ENCODE results near the gene ACOT11.
"Not testable (repeated sequence)": the region's sequence is repeated elsewhere in the genome, so short reads cannot be mapped to it uniquely, and the experiment has no call there.

The ACOT11 gene

GRCh38 chr1:54507033-54507870 lies 40.8 kb upstream of the ACOT11 start:
- TF ChIP-seq GABPA (IDR thresholded peaks at IDR 0.05; ENCODE audit: low read depth) (no peak), CTCF (IDR thresholded peaks at IDR 0.05; ENCODE audit: insufficient read depth, low read length) (no peak), REST (IDR thresholded peaks at IDR 0.05; ENCODE audit: insufficient replicate concordance, low read depth) (no peak), SPI1 (IDR thresholded peaks at IDR 0.05; ENCODE audit: borderline replicate concordance, low read depth) (no peak), POLR2AphosphoS5 (IDR thresholded peaks at IDR 0.05; ENCODE audit: low read depth) (no peak)
- Histone ChIP-seq H3K27ac (replicated peaks) (no peak overlapping the region), H3K4me3 (replicated peaks; ENCODE audit: insufficient read depth, low read length) (no peak overlapping the region), H3K27me3 (ENCODE audit: insufficient read depth, poor library complexity, severe bottlenecking) (no peaks in the 10 kb centered on the region)
- no peak for DNase-seq (ENCODE audit: low read depth in 1 of 2, low spot score in 1 of 2)

GRCh38 chr1:54510715-54511270 lies 37.2 kb upstream of the ACOT11 start:
- H3K4me3 ChIP-seq (replicated peaks; ENCODE audit: insufficient read depth, low read length), result no peak overlapping the region
- no peak for DNase-seq (ENCODE audit: low read depth in 1 of 2, low spot score in 1 of 2)
- no peaks in the 10 kb centered on the region for H3K27me3 ChIP-seq (ENCODE audit: insufficient read depth, poor library complexity, severe bottlenecking)
- TF ChIP-seq CTCF (IDR thresholded peaks at IDR 0.05; ENCODE audit: insufficient read depth, low read length) (no peak), REST (IDR thresholded peaks at IDR 0.05; ENCODE audit: insufficient replicate concordance, low read depth) (no peak), POLR2AphosphoS5 (IDR thresholded peaks at IDR 0.05; ENCODE audit: low read depth) (no peak), SPI1 (IDR thresholded peaks at IDR 0.05; ENCODE audit: borderline replicate concordance, low read depth) (no peak), GABPA (IDR thresholded peaks at IDR 0.05; ENCODE audit: low read depth) (no peak)
- no peak overlapping the region for H3K27ac ChIP-seq (replicated peaks)

- H3K27me3 ChIP-seq (ENCODE audit: insufficient read depth, poor library complexity, severe bottlenecking); DNase-seq (ENCODE audit: low read depth in 1 of 2, low spot score in 1 of 2); H3K4me3 ChIP-seq (replicated peaks; ENCODE audit: insufficient read depth, low read length); H3K27ac ChIP-seq (replicated peaks): not testable (repeated sequence)
Measured at GRCh38 chr1:54513921-54514580, 34.0 kb upstream of the ACOT11 start.

GRCh38 chr1:54516249-54516920 lies 31.6 kb upstream of the ACOT11 start:
- TF ChIP-seq SPI1 (IDR thresholded peaks at IDR 0.05; ENCODE audit: borderline replicate concordance, low read depth), result no peak
- TF ChIP-seq POLR2AphosphoS5 (IDR thresholded peaks at IDR 0.05; ENCODE audit: low read depth), result no peak
- TF ChIP-seq GABPA (IDR thresholded peaks at IDR 0.05; ENCODE audit: low read depth), result no peak
- no peak for TF ChIP-seq REST (IDR thresholded peaks at IDR 0.05; ENCODE audit: insufficient replicate concordance, low read depth)
- TF ChIP-seq CTCF (IDR thresholded peaks at IDR 0.05; ENCODE audit: insufficient read depth, low read length), result no peak

More at GRCh38 chr1:54516249-54516920, 31.6 kb upstream of the ACOT11 start:
- H3K27me3 ChIP-seq (ENCODE audit: insufficient read depth, poor library complexity, severe bottlenecking), result no peaks in the 10 kb centered on the region
- no peak overlapping the region for H3K4me3 ChIP-seq (replicated peaks; ENCODE audit: insufficient read depth, low read length)
- no peak overlapping the region for H3K27ac ChIP-seq (replicated peaks)
- DNase-seq (ENCODE audit: low read depth in 1 of 2, low spot score in 1 of 2), result no peak

Measured in HL-60 (cell line).